GM12878 (cell line): ENCODE results near the gene PPEF1.

ENCODE experiments used
- BMI1 ChIP-seq: fragments of 450-650 bp; IDR thresholded peaks from 2 replicates; pipeline ENCODE4 v1.6.1; 2016; ENCODE audit warnings: mild to moderate bottlenecking, moderate library complexity, borderline replicate concordance
- CTCF ChIP-seq, 3 experiments: IDR thresholded peaks in 2 of 3; conservative IDR thresholded peaks in 1 of 3; 2 replicates each; pipeline ENCODE4 v1.5.1; 2011; ENCODE audit warnings: low read depth in 3 of 3, low read length in 3 of 3, mild to moderate bottlenecking in 3 of 3, control low read depth in 2 of 3, moderate library complexity in 2 of 3, inconsistent platforms in 1 of 3, mixed read lengths in 1 of 3; ENCODE audit not compliant: control insufficient read depth in 2 of 3, insufficient read depth in 1 of 3; ENCODE audit errors: extremely low read depth in 1 of 3
- FOXM1 ChIP-seq: IDR thresholded peaks from 2 replicates; pipeline ENCODE4 v1.6.1; 2012; ENCODE audit warnings: low read depth, mild to moderate bottlenecking, inconsistent platforms, low read length, moderate library complexity
- MXI1 ChIP-seq: fragments of 150-350 bp; IDR thresholded peaks from 2 replicates; pipeline ENCODE4 v1.6.1; 2011; ENCODE audit warnings: low read depth, mild to moderate bottlenecking, inconsistent platforms, low read length, improper control_type of control experiment
- SPI1 ChIP-seq: IDR thresholded peaks from 2 replicates; pipeline ENCODE4 v1.6.1; 2011; ENCODE audit warnings: low read depth, mild to moderate bottlenecking, low read length, moderate library complexity, borderline replicate concordance; ENCODE audit not compliant: insufficient read depth
- TAF1 ChIP-seq: IDR thresholded peaks from 2 replicates; pipeline ENCODE4 v1.6.1; 2011; ENCODE audit warnings: mild to moderate bottlenecking, low read depth, low read length, borderline replicate concordance
- ZBED1 ChIP-seq: IDR thresholded peaks from 2 replicates; pipeline ENCODE4 v1.6.1; 2016; ENCODE audit warnings: borderline replicate concordance
- ZNF687 ChIP-seq: fragments of 450-650 bp; IDR thresholded peaks from 2 replicates; pipeline ENCODE4 v1.6.1; 2017; ENCODE audit warnings: mild to moderate bottlenecking, moderate library complexity

GRCh38 chrX:18672008-18672407 is 35.4 kb upstream of the PPEF1 start, which contains the start of gene RS1:
- TF ChIP-seq SPI1 (no peak), MXI1 (no peak), CTCF (IDR thresholded peaks at IDR 0.05 in 2 of 3, conservative IDR thresholded peaks at IDR 0.05 in 1 of 3; ENCODE audit: control insufficient read depth in 2 of 3, extremely low read depth in 1 of 3, insufficient read depth in 1 of 3, low read depth in 3 of 3, low read length in 3 of 3) (no peak), TAF1 (no peak), BMI1 (no peak), FOXM1 (no peak), ZBED1 (no peak), ZNF687 (no peak)
